ENCODE results near the gene FMN2.

DNA sequence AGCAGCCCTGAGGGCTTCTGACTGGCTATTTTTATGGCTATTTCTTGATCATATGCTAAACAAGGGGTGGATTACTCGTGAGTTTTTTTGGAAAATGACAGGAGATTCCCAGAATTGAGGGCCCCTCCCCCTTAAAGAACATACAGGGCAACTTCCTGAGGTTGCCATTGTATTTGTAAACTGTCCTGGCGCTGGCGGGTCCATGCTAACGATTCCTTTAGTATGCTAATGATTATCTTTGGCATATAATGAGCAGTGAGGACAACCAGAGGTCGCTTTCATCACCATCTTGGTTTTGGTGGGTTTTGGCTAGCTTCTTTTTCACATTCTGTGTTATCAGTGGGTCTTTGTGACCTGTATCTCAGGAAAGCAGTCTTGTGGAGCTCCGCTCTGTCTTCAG, 24.1 kb downstream of the FMN2 start:
- TF ChIP-seq, protein P1, sequence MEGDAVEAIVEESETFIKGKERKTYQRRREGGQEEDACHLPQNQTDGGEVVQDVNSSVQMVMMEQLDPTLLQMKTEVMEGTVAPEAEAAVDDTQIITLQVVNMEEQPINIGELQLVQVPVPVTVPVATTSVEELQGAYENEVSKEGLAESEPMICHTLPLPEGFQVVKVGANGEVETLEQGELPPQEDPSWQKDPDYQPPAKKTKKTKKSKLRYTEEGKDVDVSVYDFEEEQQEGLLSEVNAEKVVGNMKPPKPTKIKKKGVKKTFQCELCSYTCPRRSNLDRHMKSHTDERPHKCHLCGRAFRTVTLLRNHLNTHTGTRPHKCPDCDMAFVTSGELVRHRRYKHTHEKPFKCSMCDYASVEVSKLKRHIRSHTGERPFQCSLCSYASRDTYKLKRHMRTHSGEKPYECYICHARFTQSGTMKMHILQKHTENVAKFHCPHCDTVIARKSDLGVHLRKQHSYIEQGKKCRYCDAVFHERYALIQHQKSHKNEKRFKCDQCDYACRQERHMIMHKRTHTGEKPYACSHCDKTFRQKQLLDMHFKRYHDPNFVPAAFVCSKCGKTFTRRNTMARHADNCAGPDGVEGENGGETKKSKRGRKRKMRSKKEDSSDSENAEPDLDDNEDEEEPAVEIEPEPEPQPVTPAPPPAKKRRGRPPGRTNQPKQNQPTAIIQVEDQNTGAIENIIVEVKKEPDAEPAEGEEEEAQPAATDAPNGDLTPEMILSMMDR (conservative IDR thresholded peaks at IDR 0.05) = no peak
- TF ChIP-seq EZH2 (IDR thresholded peaks at IDR 0.05; ENCODE audit: low read depth) = no peak
